Measurements from ENCODE around the gene AARS2.

DNA sequence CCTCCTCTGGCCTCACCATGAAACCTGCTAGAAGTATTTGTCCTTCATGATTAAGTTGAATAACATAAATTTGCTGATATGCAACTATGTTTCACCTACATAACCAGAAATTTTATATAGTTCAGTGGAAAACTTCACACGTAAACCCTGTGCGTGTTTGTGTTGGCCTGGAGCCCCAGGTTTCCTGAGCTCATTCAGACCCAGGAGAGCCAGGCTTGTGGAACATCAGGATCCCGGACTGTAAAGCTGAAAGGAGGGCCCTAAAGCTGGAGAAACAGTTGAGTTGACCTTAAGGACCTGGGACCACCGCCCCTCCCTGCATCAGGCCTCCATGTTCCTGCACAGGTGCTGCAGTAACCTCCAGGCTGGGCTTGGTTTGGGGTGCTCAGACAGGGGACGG lies 26.2 kb upstream of the AARS2 start:
- TF ChIP-seq ZNF8 (CRISPR knock-in tag; IDR thresholded peaks at IDR 0.05) (no peak), PATZ1 (CRISPR knock-in tag; IDR thresholded peaks at IDR 0.05; ENCODE audit: borderline replicate concordance) (no peak), TCF4 (CRISPR knock-in tag; IDR thresholded peaks at IDR 0.05; ENCODE audit: borderline replicate concordance) (no peak), CREB5 (CRISPR knock-in tag; IDR thresholded peaks at IDR 0.05; ENCODE audit: low read depth) (no peak), RARB (CRISPR knock-in tag; IDR thresholded peaks at IDR 0.05) (no peak), ZFP30 (CRISPR knock-in tag; IDR thresholded peaks at IDR 0.05) (no peak), CSDC2 (CRISPR knock-in tag; IDR thresholded peaks at IDR 0.05) (no peak), OSR1 (CRISPR knock-in tag; IDR thresholded peaks at IDR 0.05) (no peak), SNAI2 (CRISPR knock-in tag; IDR thresholded peaks at IDR 0.05) (no peak), GLIS3 (CRISPR knock-in tag; IDR thresholded peaks at IDR 0.05) (no peak), ARNTL (CRISPR knock-in tag; IDR thresholded peaks at IDR 0.05; ENCODE audit: borderline replicate concordance, low read depth) (no peak), ZC3H10 (CRISPR knock-in tag; IDR thresholded peaks at IDR 0.05) (no peak), ZNF70 (CRISPR knock-in tag; IDR thresholded peaks at IDR 0.05) (no peak)

All from SK-N-SH treated with all-trans-retinoic acid at 6 μM for 48 hours (cell line).